K562 (cell line): ENCODE measurements around the gene TMPO. TPM values are rescaled to one million over a fixed set of nuclear protein-coding genes. Genes with fewer than 3 reads are reported as not detected.

Experiments
- ATF7 ChIP-seq: fragments of 450-650 bp; IDR thresholded peaks from 2 replicates; pipeline ENCODE4 v1.7.1; 2014; ENCODE audit warnings: mild to moderate bottlenecking, moderate library complexity
- CGGBP1 ChIP-seq: fragments of 250-450 bp; sonication (Bioruptor Pico); IDR thresholded peaks from 2 replicates; pipeline ENCODE4 v1.9.0; 2021; ENCODE audit warnings: mild to moderate bottlenecking
- CXXC5 ChIP-seq: fragments of 250-450 bp; sonication (Bioruptor Pico); IDR thresholded peaks from 2 replicates; pipeline ENCODE4 v1.8.0; 2022; ENCODE audit warnings: inconsistent platforms, mild to moderate bottlenecking, moderate library complexity
- DPF2 ChIP-seq: fragments of 450-650 bp; IDR thresholded peaks from 2 replicates; pipeline ENCODE4 v1.6.1; 2016
- E2F8 ChIP-seq: fragments of 450-650 bp; IDR thresholded peaks from 2 replicates; pipeline ENCODE4 v1.7.1; 2018; ENCODE audit warnings: mild to moderate bottlenecking, low read depth; ENCODE audit not compliant: partially characterized antibody
- HIVEP1 ChIP-seq: fragments of 250-450 bp; sonication (Bioruptor Pico); IDR thresholded peaks from 2 replicates; pipeline ENCODE4 v1.4.0; 2020; ENCODE audit warnings: mild to moderate bottlenecking
- KLF10 ChIP-seq: fragments of 250-450 bp; sonication (Bioruptor Pico); IDR thresholded peaks from 2 replicates; pipeline ENCODE4 v1.6.1; 2021; ENCODE audit warnings: matching md5 sums
- MAFK ChIP-seq: IDR thresholded peaks from 2 replicates; pipeline ENCODE4 v1.6.1; 2011; ENCODE audit warnings: low read length, improper control_type of control experiment
- MCM7 ChIP-seq, 2 experiments: fragments of 450-650 bp; IDR thresholded peaks; 2 replicates each; pipeline ENCODE4 v1.6.1; 2016 to 2018
- MTA1 ChIP-seq: fragments of 450-650 bp; IDR thresholded peaks from 2 replicates; pipeline ENCODE4 v1.6.1; 2017; ENCODE audit warnings: borderline replicate concordance
- MTA2 ChIP-seq: fragments of 450-650 bp; IDR thresholded peaks from 2 replicates; pipeline ENCODE4 v1.6.1; 2016; ENCODE audit warnings: low read depth
- NCOR1 ChIP-seq: fragments of 450-650 bp; IDR thresholded peaks from 2 replicates; pipeline ENCODE4 v1.6.1; 2016; ENCODE audit warnings: mild to moderate bottlenecking, moderate library complexity
- NEUROD1 ChIP-seq: fragments of 150-350 bp; IDR thresholded peaks from 2 replicates; pipeline ENCODE4 v1.6.1; 2014; ENCODE audit warnings: borderline replicate concordance, low read length, low read depth; ENCODE audit not compliant: partially characterized antibody
- NR4A1 ChIP-seq, 2 experiments: fragments of 250-450 bp in 1 of 2; fragments of 450-650 bp in 1 of 2; sonication (Bioruptor Pico) in 1 of 2; IDR thresholded peaks; 2 replicates each; pipeline versions ENCODE4 v1.4.0 to v1.6.1; 2016 to 2020; ENCODE audit warnings: mild to moderate bottlenecking in 2 of 2, missing compliant biosample characterization in 1 of 2, missing genetic modification characterization in 1 of 2, moderate library complexity in 1 of 2
- PHF21A ChIP-seq: fragments of 450-650 bp; IDR thresholded peaks from 2 replicates; pipeline ENCODE4 v1.6.1; 2017; ENCODE audit warnings: low read depth, borderline replicate concordance
- PHTF2 ChIP-seq: fragments of 250-450 bp; sonication (Bioruptor Pico); IDR thresholded peaks from 2 replicates; pipeline ENCODE4 v1.5.0; 2021; ENCODE audit warnings: mild to moderate bottlenecking
- RB1 ChIP-seq: fragments of 450-650 bp; IDR thresholded peaks from 2 replicates; pipeline ENCODE4 v1.6.1; 2017; ENCODE audit warnings: low read depth, mild to moderate bottlenecking
- ZFP30 ChIP-seq: fragments of 250-450 bp; sonication (Bioruptor Pico); IDR thresholded peaks from 2 replicates; pipeline ENCODE4 v1.8.0; 2022; ENCODE audit warnings: moderate library complexity, mild to moderate bottlenecking, inconsistent platforms, borderline replicate concordance
- ZNF449 ChIP-seq: fragments of 250-450 bp; sonication (Bioruptor Pico); IDR thresholded peaks from 2 replicates; pipeline ENCODE4 v1.8.0; 2022; ENCODE audit warnings: moderate library complexity, mild to moderate bottlenecking, inconsistent platforms
- ZNF668 ChIP-seq: fragments of 250-450 bp; sonication (Bioruptor Pico); IDR thresholded peaks from 2 replicates; pipeline ENCODE4 v1.8.0; 2022; ENCODE audit warnings: mild to moderate bottlenecking, inconsistent platforms
- ZNF75A ChIP-seq: fragments of 450-650 bp; formaldehyde crosslinking; IDR thresholded peaks from 2 replicates; pipeline ENCODE4 v1.4.0; 2020; ENCODE audit warnings: mild to moderate bottlenecking
- polyA plus RNA-seq, 8 experiments: library from polyadenylated mRNA; depleted of rRNA in 4 of 8; stranded (reverse) in 5 of 8; unstranded in 3 of 8; fragments of >200 nt; fragmentation: Nextera tagmentation in 2 of 8; fragmentation: Illumina TruSeq in 1 of 8; extraction: Ambion mirVana in 2 of 8; extraction: Trizol in 1 of 8; gene quantifications; 2 replicates each; pipeline versions ENCODE4 v1.2.1 to v1.2.3, GENCODE V29; 2011 to 2014; ENCODE audit warnings: inconsistent platforms in 1 of 8, missing spikeins in 1 of 8
- total RNA-seq, 7 experiments: library from RNA; depleted of rRNA in 6 of 7; stranded (reverse); fragments of >200 nt in 6 of 7; fragmentation: Illumina TruSeq in 2 of 7; extraction: Trizol in 2 of 7; gene quantifications; 2 replicates each; pipeline versions ENCODE4 v1.2.1 to v1.2.3, GENCODE V29; 2011 to 2021; ENCODE audit warnings: low replicate concordance in 1 of 7
- TF ChIP-seq, protein P1 (sequence below): sonication (generic); formaldehyde crosslinking; IDR thresholded peaks from 2 replicates; pipeline ENCODE4 v1.8.1; 2022; ENCODE audit warnings: missing genetic modification reagents
- TF ChIP-seq, protein P2 (sequence below), 2 experiments: fragments of 450-650 bp; IDR thresholded peaks; 2 replicates each; pipeline ENCODE4 v1.6.1; 2016

TMPO gene
- total and polyA plus RNA-seq, 9 of the 15 experiments (the other 6 are each of a cell fraction or from before 2014, with no cell fraction given) = 62.1 to 263 (median 182) TPM

DNA sequence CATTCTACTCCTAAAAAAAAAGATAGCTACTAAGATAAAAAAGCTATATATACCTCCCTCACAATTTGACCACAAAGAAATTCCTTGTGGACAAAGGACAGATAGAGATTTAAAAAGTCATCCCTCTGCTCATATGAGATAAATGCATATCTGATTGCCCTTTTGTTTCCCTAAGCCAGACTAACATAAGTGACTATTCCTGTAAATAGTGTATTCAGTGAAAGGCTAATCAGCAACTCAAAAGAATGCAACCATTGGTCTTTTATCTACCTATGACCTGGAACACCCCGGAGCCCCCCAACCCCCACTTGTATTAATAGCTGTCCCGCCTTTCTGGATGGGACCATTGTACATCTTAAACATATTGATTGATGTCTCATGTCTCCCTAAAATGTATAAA, 6.3 kb upstream of the TMPO start (continued):
- no peak for TF ChIP-seq E2F8
- no peak for TF ChIP-seq NR4A1 (CRISPR knock-in tag; IDR thresholded peaks at IDR 0.05)
- TF ChIP-seq NR4A1 (tag; IDR thresholded peaks at IDR 0.05) = peak; percentile 26; the same call in 1 of the 2 replicates
- TF ChIP-seq PHTF2 (CRISPR knock-in tag) = no peak
- TF ChIP-seq, protein P1, sequence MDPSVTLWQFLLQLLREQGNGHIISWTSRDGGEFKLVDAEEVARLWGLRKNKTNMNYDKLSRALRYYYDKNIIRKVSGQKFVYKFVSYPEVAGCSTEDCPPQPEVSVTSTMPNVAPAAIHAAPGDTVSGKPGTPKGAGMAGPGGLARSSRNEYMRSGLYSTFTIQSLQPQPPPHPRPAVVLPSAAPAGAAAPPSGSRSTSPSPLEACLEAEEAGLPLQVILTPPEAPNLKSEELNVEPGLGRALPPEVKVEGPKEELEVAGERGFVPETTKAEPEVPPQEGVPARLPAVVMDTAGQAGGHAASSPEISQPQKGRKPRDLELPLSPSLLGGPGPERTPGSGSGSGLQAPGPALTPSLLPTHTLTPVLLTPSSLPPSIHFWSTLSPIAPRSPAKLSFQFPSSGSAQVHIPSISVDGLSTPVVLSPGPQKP = no peak
- TF ChIP-seq CXXC5 (CRISPR knock-in tag) = peak; percentile 34; the same call in 1 of the 2 replicates
- TF ChIP-seq DPF2 = peak; percentile 93
- no peak for TF ChIP-seq HIVEP1 (CRISPR knock-in tag)
- TF ChIP-seq MTA2 = peak; percentile 89
- TF ChIP-seq MCM7 (IDR thresholded peaks at IDR 0.05) = no peak
- TF ChIP-seq, protein P2, sequence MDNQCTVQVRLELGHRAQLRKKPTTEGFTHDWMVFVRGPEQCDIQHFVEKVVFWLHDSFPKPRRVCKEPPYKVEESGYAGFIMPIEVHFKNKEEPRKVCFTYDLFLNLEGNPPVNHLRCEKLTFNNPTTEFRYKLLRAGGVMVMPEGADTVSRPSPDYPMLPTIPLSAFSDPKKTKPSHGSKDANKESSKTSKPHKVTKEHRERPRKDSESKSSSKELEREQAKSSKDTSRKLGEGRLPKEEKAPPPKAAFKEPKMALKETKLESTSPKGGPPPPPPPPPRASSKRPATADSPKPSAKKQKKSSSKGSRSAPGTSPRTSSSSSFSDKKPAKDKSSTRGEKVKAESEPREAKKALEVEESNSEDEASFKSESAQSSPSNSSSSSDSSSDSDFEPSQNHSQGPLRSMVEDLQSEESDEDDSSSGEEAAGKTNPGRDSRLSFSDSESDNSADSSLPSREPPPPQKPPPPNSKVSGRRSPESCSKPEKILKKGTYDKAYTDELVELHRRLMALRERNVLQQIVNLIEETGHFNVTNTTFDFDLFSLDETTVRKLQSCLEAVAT (IDR thresholded peaks at IDR 0.05) = peak in 1 of 2 experiments; percentile 94; a peak in 2 of 4 replicates
- no peak for TF ChIP-seq ZNF75A
- TF ChIP-seq ATF7 = peak; percentile 65
- TF ChIP-seq KLF10 (CRISPR knock-in tag) = no peak
- no peak for TF ChIP-seq ZNF449 (CRISPR knock-in tag)
- no peak for TF ChIP-seq ZFP30 (CRISPR knock-in tag)
- TF ChIP-seq CGGBP1 = no peak
- TF ChIP-seq NCOR1 = peak; percentile 87
- TF ChIP-seq ZNF668 = no peak
- TF ChIP-seq PHF21A = 0 out of 2 replicates have a peak, but pooled peaks have one; percentile 37
- TF ChIP-seq MAFK = peak; percentile 16; the same call in 1 of the 2 replicates
- peak; percentile 46 for TF ChIP-seq NEUROD1
- peak; percentile 27; the same call in 1 of the 2 replicates for TF ChIP-seq RB1
- TF ChIP-seq MTA1 = peak; percentile 84; the same call in 1 of the 2 replicates
